Ovary (tissue), 9 donors: Measurements from ENCODE around the gene NEK11. TPM values are rescaled to one million over a fixed set of nuclear protein-coding genes. Genes with fewer than 3 reads are reported as not detected.
A peak's percentile ranks its signal among the peaks of the same experiment; 100 is the strongest.

Source experiments
- DNase-seq, 5 donors: peaks; one replicate each; pipeline ENCODE4 v3.0.0-alpha.2; 2019 to 2020
- H3K27ac ChIP-seq, 2 donors: fragments of 200-600 bp; one replicate each; pipeline versions ENCODE4 v1.5.1 to v1.8.0; 2019 to 2022
- H3K27me3 ChIP-seq: fragments of 200-600 bp; one replicate; pipeline ENCODE4 v1.8.0; 2022
- H3K36me3 ChIP-seq: fragments of 200-600 bp; sonication (generic); one replicate; pipeline ENCODE4 v1.5.1; 2019
- H3K4me1 ChIP-seq: one replicate; pipeline ENCODE4 v1.8.1; 2013; ENCODE audit warnings: mild to moderate bottlenecking, moderate library complexity; ENCODE audit not compliant: insufficient read depth
- H3K4me3 ChIP-seq: fragments of 200-600 bp; sonication (generic); one replicate; pipeline ENCODE4 v1.5.1; 2017
- H3K9me3 ChIP-seq, 2 donors: fragments of 200-600 bp in 1 of 2; sonication (generic) in 1 of 2; one replicate each; pipeline versions ENCODE4 v1.5.1 to v1.8.1; 2013 to 2019; ENCODE audit warnings: mild to moderate bottlenecking in 1 of 2, moderate library complexity in 1 of 2
- EP300 ChIP-seq: sonication (generic); formaldehyde crosslinking; IDR thresholded peaks from one replicate; pipeline ENCODE4 v1.6.1; 2017; ENCODE audit warnings: antibody characterized with exemption
- POLR2A ChIP-seq: fragments of 450-650 bp; IDR thresholded peaks from one replicate; pipeline ENCODE4 v1.6.1; 2017; ENCODE audit warnings: antibody characterized with exemption, mild to moderate bottlenecking, moderate library complexity
- WGBS, 3 donors: extraction: QIAGEN DNeasy Blood & Tissue Kit in 1 of 3; methylation state at CpG; one replicate each; pipeline versions ENCODE4 v1.1.5 to v1.1.7; 2013 to 2017; 5-methylcytosine and 5-hydroxymethylcytosine counted together
- intact Hi-C, 4 donors: fragments of 100-400 bp; cut with DNase I; formaldehyde crosslinking; loops; one replicate each; pipeline versions ENCODE4 v1.11.0 to v1.15.1; 2022 to 2023
- polyA plus RNA-seq, 2 donors: library from polyadenylated mRNA; stranded (reverse); fragments of 200-250 nt in 1 of 2; fragments of 350-450 nt in 1 of 2; fragmentation: Illumina TruSeq in 1 of 2; extraction: RNeasy Lipid Tissue Mini Kit (QIAGEN cat#74804) in 1 of 2; gene quantifications; one replicate each; pipeline ENCODE4 v1.2.3, GENCODE V29; 2013 to 2014
- total RNA-seq, 7 donors: library from RNA; depleted of rRNA in 2 of 7; stranded (reverse); fragments of >200 nt in 2 of 7; fragmentation: NEBNext Ultra II Directional in 3 of 7; extraction: Animal tissue kit (Norgen Biotek cat#: 25700) in 3 of 7; gene quantifications; one replicate each; pipeline versions ENCODE4 v1.1.0 to v1.2.4, GENCODE V29; 2016 to 2023
- TF ChIP-seq, protein P1 (sequence below), 3 donors: fragments of 450-650 bp in 2 of 3; fragments of 200-600 bp in 1 of 3; IDR thresholded peaks; one replicate each; pipeline versions ENCODE4 v1.5.1 to v1.8.0; 2016 to 2022; ENCODE audit warnings: antibody characterized with exemption in 3 of 3, mild to moderate bottlenecking in 1 of 3
- donor health status: DM: no; HTN: no; CAD: no; lungs with moderate emphysema.
- donor health status: DM: no; HTN: no; CAD: no.
- donor health status: Bipolar disorder and iron deficiency.
- donor health status: DM: yes; HTN: yes; CAD: no.
- donor health status: DM: no; HTN: no; CAD: no.
- donor health status: DM: yes; HTN: yes; CAD: no.

Gene NEK11
- total and polyA plus RNA-seq, 9 donors, result 4.9 to 37.3 (median 10.7) TPM

DNA sequence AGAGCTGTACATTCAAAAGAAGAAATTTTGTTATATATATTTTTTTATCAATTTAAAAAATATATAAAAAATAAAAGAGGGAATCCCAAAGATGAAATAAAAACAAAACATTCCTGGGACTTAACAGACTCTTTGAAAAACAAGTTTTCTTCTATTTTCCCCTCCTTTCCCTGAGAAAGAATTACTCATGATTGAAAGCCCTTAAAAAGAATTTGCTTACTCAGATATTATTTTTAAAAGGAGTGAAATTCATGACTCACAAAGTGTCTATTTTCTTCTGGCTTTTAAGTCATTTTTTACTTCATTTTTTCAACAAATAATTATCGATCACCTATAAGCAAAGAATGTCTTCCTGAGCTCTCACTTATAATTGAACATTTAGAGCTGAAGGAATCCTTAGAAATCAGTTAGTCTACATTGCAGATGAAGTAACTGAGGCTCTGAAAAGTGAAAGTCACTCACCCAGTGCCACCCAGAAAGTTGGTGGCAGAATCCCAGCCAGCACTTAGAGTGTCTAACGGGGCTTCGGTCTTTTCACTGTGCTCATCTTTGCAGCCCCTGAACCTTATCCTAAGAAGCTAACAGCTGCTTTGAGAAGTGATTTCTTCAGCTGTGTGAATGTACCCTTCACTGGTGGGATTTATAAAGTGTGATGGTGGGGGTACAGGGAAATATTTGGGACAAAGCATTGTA lies 312.4 kb downstream of the NEK11 start:
- no peak overlapping the region for H3K27ac ChIP-seq
- TF ChIP-seq POLR2A, result no peak
- TF ChIP-seq EP300, result no peak
- TF ChIP-seq, protein P1, sequence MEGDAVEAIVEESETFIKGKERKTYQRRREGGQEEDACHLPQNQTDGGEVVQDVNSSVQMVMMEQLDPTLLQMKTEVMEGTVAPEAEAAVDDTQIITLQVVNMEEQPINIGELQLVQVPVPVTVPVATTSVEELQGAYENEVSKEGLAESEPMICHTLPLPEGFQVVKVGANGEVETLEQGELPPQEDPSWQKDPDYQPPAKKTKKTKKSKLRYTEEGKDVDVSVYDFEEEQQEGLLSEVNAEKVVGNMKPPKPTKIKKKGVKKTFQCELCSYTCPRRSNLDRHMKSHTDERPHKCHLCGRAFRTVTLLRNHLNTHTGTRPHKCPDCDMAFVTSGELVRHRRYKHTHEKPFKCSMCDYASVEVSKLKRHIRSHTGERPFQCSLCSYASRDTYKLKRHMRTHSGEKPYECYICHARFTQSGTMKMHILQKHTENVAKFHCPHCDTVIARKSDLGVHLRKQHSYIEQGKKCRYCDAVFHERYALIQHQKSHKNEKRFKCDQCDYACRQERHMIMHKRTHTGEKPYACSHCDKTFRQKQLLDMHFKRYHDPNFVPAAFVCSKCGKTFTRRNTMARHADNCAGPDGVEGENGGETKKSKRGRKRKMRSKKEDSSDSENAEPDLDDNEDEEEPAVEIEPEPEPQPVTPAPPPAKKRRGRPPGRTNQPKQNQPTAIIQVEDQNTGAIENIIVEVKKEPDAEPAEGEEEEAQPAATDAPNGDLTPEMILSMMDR (IDR thresholded peaks at IDR 0.05), result no peak
- intact Hi-C loops, result no loop called here
- H3K4me1 ChIP-seq, result no peaks in the 10 kb centered on the region
- H3K4me3 ChIP-seq, result no peak overlapping the region
- whole genome bisulfite sequencing, 3 donors, result 59 to 79% (median 67%) methylated on average over 3 of the region's 3 CpGs
- no peaks in the 10 kb centered on the region for H3K36me3 ChIP-seq
- H3K9me3 ChIP-seq, result no peaks in the 10 kb centered on the region
- no peak for DNase-seq
- no peaks in the 10 kb centered on the region for H3K27me3 ChIP-seq

GRCh38 chr3:131341761-131342160 lies 315.1 kb downstream of the NEK11 start:
- Histone ChIP-seq H3K4me1 (no peaks in the 10 kb centered on the region), H3K27me3 (no peaks in the 10 kb centered on the region), H3K27ac (no peak overlapping the region), H3K36me3 (no peaks in the 10 kb centered on the region), H3K4me3 (no peak overlapping the region), H3K9me3 (no peaks in the 10 kb centered on the region)
- no peak for TF ChIP-seq POLR2A
- no peak for TF ChIP-seq EP300
- WGBS, 3 donors, result 96 to 98% (median 97%) methylated on average over 2 of the region's 2 CpGs
- intact Hi-C loops, result no loop called here
- no peak for DNase-seq

DNA sequence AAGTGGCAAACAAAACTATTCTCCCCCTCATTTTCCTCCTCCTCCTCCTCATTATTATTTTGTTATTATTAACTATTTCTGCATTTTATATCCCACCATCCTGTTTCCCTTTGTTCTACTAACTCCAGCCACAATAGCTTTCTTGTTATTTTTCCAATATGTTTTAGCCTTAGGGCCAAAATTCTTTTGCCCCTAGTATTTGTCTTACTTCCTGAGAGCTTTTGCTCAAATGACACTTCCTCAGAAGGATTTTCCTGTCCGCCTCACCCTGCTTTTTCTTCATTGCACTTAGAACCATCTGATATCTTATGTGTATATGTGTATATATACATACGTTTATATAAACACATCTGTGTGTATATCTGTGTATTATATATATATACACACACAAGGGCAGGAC lies 322.2 kb downstream of the NEK11 start:
- intact Hi-C loops, result no loop called here

GRCh38 chr3:131349454-131349853 lies 322.8 kb downstream of the NEK11 start:
- TF ChIP-seq POLR2A, result no peak
- TF ChIP-seq, protein P1 (IDR thresholded peaks at IDR 0.05), result no peak
- no peaks in the 10 kb centered on the region for H3K9me3 ChIP-seq
- 84 to 96% (median 93%) methylated on average over 5 of the region's 5 CpGs for whole genome bisulfite sequencing, 3 donors
- DNase-seq, result no peak
- intact Hi-C loops, result no loop called here
- peaks cover 3% of the 10 kb centered on the region for H3K4me1 ChIP-seq
- no peak overlapping the region for H3K4me3 ChIP-seq
- H3K36me3 ChIP-seq, result no peaks in the 10 kb centered on the region
- no peak overlapping the region for H3K27ac ChIP-seq
- no peaks in the 10 kb centered on the region for H3K27me3 ChIP-seq

More for the DNA sequence above, 322.2 kb downstream of the NEK11 start:
- Histone ChIP-seq H3K36me3 (no peaks in the 10 kb centered on the region), H3K9me3 (no peaks in the 10 kb centered on the region), H3K4me3 (no peak overlapping the region), H3K27me3 (no peaks in the 10 kb centered on the region), H3K4me1 (peaks cover 3% of the 10 kb centered on the region), H3K27ac (no peak overlapping the region)
- DNase-seq, result no peak
- TF ChIP-seq POLR2A (no peak), EP300 (no peak)
- TF ChIP-seq, protein P1 (IDR thresholded peaks at IDR 0.05), result no peak
- 87 to 91% (median 88%) methylated on average over 2 of the region's 2 CpGs for WGBS, 3 donors

DNA sequence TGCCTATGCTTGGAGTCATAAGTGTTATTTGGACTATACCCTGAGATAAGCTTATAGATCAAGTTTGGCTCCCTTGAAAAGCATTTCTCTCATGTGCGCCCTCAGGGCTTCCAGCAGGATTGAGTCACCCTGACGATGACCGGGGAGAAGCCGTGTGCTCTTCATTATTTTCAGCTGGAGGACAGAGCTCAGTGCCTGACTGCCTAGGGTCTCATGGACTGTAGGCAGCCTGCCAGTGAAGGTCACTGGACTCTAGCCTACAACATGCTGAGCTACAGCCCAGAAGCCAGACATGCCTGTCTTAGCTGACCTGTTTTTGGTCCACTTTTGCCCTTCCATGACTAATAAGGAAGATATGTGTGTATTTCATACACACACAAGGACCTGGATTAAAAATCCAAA lies 323.3 kb downstream of the NEK11 start:
- H3K36me3 ChIP-seq, result no peaks in the 10 kb centered on the region
- DNase-seq, result peak; percentile 29 to 62 (median 57)
- H3K27ac ChIP-seq, result no peak overlapping the region
- no peaks in the 10 kb centered on the region for H3K27me3 ChIP-seq
- intact Hi-C loops, result no loop called here
- 59 to 79% (median 76%) methylated on average over 4 of the region's 4 CpGs for WGBS, 3 donors
- TF ChIP-seq, protein P1 (IDR thresholded peaks at IDR 0.05), result no peak
- TF ChIP-seq EP300, result no peak
- TF ChIP-seq POLR2A, result no peak
- no peak overlapping the region for H3K4me3 ChIP-seq
- no peaks in the 10 kb centered on the region for H3K9me3 ChIP-seq
- H3K4me1 ChIP-seq, result peaks cover 3% of the 10 kb centered on the region
